ENCODE measurements around the gene MPRIP. TPM values are rescaled to one million over a fixed set of nuclear protein-coding genes. Genes with fewer than 3 reads are reported as not detected.

MPRIP gene
- total and polyA plus RNA-seq, 4 donors: 121 to 342 (median 175) TPM

DNA sequence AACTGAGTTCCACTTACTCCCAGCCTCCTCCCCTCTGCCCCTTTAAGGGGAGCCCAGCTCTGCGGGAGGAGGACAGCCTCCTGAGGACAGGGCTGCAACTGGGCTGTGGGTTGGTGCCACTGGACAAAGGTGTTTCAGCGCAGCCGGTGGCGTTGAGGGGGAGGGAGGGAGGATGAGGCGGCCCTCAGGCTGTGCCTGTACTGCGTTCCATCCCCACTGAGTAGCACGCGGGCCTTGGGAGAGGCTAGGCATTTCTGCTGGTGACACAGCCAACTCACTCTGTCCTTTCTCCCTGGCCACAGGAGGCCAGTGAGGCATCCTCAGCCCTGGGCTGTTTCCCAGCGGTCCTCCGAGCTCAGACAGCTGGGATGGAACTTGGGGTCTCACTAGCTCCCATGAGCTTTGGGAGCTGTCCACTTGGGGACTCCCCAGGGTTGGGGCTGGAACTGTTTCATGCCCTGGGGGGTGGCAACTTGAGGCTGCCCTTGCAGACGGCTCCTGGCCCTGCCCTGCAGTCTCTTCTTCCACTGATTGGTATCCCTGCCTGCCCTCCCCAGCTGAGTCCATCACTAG, 70.5 kb downstream of the MPRIP start:
- no peaks in the 10 kb centered on the region for H3K27me3 ChIP-seq (ENCODE audit: control insufficient read depth in 3 of 3, insufficient read depth in 3 of 3, low read length in 2 of 3)
- DNase-seq (no peak), ATAC-seq (ENCODE audit: insufficient read depth, low FRiP score) (no peak)
- TF ChIP-seq, protein P1, sequence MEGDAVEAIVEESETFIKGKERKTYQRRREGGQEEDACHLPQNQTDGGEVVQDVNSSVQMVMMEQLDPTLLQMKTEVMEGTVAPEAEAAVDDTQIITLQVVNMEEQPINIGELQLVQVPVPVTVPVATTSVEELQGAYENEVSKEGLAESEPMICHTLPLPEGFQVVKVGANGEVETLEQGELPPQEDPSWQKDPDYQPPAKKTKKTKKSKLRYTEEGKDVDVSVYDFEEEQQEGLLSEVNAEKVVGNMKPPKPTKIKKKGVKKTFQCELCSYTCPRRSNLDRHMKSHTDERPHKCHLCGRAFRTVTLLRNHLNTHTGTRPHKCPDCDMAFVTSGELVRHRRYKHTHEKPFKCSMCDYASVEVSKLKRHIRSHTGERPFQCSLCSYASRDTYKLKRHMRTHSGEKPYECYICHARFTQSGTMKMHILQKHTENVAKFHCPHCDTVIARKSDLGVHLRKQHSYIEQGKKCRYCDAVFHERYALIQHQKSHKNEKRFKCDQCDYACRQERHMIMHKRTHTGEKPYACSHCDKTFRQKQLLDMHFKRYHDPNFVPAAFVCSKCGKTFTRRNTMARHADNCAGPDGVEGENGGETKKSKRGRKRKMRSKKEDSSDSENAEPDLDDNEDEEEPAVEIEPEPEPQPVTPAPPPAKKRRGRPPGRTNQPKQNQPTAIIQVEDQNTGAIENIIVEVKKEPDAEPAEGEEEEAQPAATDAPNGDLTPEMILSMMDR (IDR thresholded peaks at IDR 0.05; ENCODE audit: control extremely low read depth, extremely low read depth): no peak
- H3K9ac ChIP-seq (ENCODE audit: insufficient read depth in 1 of 2, low read length in 2 of 2): no peak overlapping the region
- no peaks in the 10 kb centered on the region for H3K36me3 ChIP-seq (ENCODE audit: control insufficient read depth in 4 of 4, insufficient read depth in 4 of 4, low read length in 4 of 4)
- H3K27ac ChIP-seq (ENCODE audit: low read depth in 1 of 2, low read length in 1 of 2): peak overlapping the region in 1 of 2 donors; percentile 16
- WGBS, 2 donors: 91 to 94% methylated on average over 11 of the region's 11 CpGs
- H3K4me1 ChIP-seq (ENCODE audit: control insufficient read depth in 5 of 5, insufficient read depth in 5 of 5, low read length in 5 of 5): peaks cover 30 to 71% (median 59%) of the 10 kb centered on the region in 5 donors
- no peak overlapping the region for H3K4me3 ChIP-seq
- H3K9me3 ChIP-seq (ENCODE audit: control insufficient read depth in 4 of 4, insufficient read depth in 3 of 4, low read length in 3 of 4): no peaks in the 10 kb centered on the region

DNA sequence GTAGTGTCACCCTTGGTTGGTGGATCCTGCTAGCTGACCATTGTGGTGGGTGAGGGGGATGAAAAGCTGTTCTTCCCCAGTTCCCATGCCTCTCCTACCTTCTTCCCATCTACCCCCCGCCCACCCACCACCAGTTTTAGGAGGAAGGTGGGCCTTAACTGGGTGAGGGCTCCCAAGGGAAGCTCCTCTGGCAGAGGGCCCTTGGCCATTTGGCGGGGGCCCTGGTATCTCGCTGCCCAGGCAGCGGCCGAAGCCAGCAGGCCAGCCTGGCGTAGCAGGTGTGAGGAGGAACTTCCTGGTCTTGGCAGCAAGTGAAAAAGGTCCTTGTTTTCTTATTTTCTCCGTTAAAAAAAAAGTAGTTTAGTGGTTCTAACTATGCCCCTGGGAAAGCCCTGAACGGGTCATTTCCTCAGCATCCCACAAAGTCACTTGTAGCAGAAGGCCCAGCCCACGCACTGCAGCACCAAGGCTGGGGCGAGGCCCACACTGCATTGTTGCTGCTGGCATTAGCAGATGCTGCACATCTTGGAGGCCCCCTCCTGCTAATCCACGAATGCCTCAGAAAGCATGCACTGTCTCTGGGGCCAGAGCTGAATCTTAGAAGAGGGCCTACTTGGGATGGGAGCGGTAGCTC, 72.5 kb downstream of the MPRIP start:
- TF ChIP-seq, protein P1 (IDR thresholded peaks at IDR 0.05; ENCODE audit: control extremely low read depth, extremely low read depth): no peak
- 69 to 79% methylated on average over 12 of the region's 12 CpGs for WGBS, 2 donors
- Histone ChIP-seq H3K27me3 (ENCODE audit: control insufficient read depth in 3 of 3, insufficient read depth in 3 of 3, low read length in 2 of 3) (no peaks in the 10 kb centered on the region), H3K9me3 (ENCODE audit: control insufficient read depth in 4 of 4, insufficient read depth in 3 of 4, low read length in 3 of 4) (no peaks in the 10 kb centered on the region), H3K4me3 (no peak overlapping the region), H3K4me1 (ENCODE audit: control insufficient read depth in 5 of 5, insufficient read depth in 5 of 5, low read length in 5 of 5) (peaks cover 36 to 71% (median 57%) of the 10 kb centered on the region in 5 donors), H3K27ac (ENCODE audit: low read depth in 1 of 2, low read length in 1 of 2) (no peak overlapping the region), H3K9ac (ENCODE audit: insufficient read depth in 1 of 2, low read length in 2 of 2) (no peak overlapping the region), H3K36me3 (ENCODE audit: control insufficient read depth in 4 of 4, insufficient read depth in 4 of 4, low read length in 4 of 4) (no peaks in the 10 kb centered on the region)
- DNase-seq: no peak
- no peak for ATAC-seq (ENCODE audit: insufficient read depth, low FRiP score)

DNA sequence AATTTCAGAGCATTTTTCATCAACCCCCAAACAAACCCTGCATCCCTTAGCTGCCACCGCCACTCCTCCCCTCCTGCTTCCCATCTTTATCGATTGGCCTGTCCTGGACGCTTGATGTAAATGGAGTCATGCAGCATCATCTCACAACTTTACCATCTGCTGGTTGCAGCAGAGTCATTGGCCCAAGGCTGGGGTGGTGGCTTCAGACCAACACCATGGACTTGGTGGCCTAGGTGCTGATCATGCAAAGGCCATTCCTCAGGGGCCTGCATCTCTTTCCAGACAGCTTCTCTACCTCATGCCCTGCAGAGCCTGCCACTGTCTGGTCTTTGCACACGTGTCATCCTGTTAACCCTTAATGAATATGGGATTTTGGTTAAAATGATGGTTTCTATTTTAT, 73.4 kb downstream of the MPRIP start:
- Histone ChIP-seq H3K4me1 (ENCODE audit: control insufficient read depth in 5 of 5, insufficient read depth in 5 of 5, low read length in 5 of 5) (peaks cover 36 to 71% (median 57%) of the 10 kb centered on the region in 5 donors), H3K27me3 (ENCODE audit: control insufficient read depth in 3 of 3, insufficient read depth in 3 of 3, low read length in 2 of 3) (no peaks in the 10 kb centered on the region), H3K9me3 (ENCODE audit: control insufficient read depth in 4 of 4, insufficient read depth in 3 of 4, low read length in 3 of 4) (no peaks in the 10 kb centered on the region), H3K36me3 (ENCODE audit: control insufficient read depth in 4 of 4, insufficient read depth in 4 of 4, low read length in 4 of 4) (no peaks in the 10 kb centered on the region), H3K9ac (ENCODE audit: insufficient read depth in 1 of 2, low read length in 2 of 2) (no peak overlapping the region), H3K4me3 (no peak overlapping the region), H3K27ac (ENCODE audit: low read depth in 1 of 2, low read length in 1 of 2) (no peak overlapping the region)
- 87 to 95% methylated on average over 4 of the region's 4 CpGs for WGBS, 2 donors
- DNase-seq (no peak), ATAC-seq (ENCODE audit: insufficient read depth, low FRiP score) (no peak)
- TF ChIP-seq, protein P1 (IDR thresholded peaks at IDR 0.05; ENCODE audit: control extremely low read depth, extremely low read depth): no peak

Data from lung (tissue), 12 donors.